Neural crest cell (in vitro differentiated cells): ENCODE data around the gene PDPK1. TPM values are rescaled to one million over a fixed set of nuclear protein-coding genes. Genes with fewer than 3 reads are reported as not detected.

Source experiments
- DNase-seq: peaks from one replicate; pipeline ENCODE4 v3.0.0; 2021; ENCODE audit warnings: low read depth, mixed read lengths, low spot score
- H3K27ac Mint-ChIP-seq: one replicate; pipeline ENCODE4 v1.8.0; 2021; ENCODE audit warnings: mild to moderate bottlenecking, mixed read lengths; ENCODE audit not compliant: unreplicated experiment
- H3K27me3 Mint-ChIP-seq: 2 replicates; pipeline ENCODE4 v1.8.0; 2021; ENCODE audit warnings: low read depth, mild to moderate bottlenecking, mixed read lengths
- H3K36me3 Mint-ChIP-seq: 2 replicates; pipeline ENCODE4 v1.8.0; 2021; ENCODE audit warnings: low read depth, mild to moderate bottlenecking, mixed read lengths
- H3K4me1 Mint-ChIP-seq: 2 replicates; pipeline ENCODE4 v1.8.0; 2021; ENCODE audit warnings: mixed read lengths
- H3K4me3 Mint-ChIP-seq: one replicate; pipeline ENCODE4 v1.8.0; 2021; ENCODE audit warnings: mild to moderate bottlenecking, mixed read lengths
- H3K9me3 Mint-ChIP-seq: 2 replicates; pipeline ENCODE4 v1.8.0; 2021; ENCODE audit warnings: mixed read lengths
- CTCF ChIP-seq: fragments of 200-600 bp; sonication (generic); conservative IDR thresholded peaks from 2 replicates; pipeline ENCODE4 v1.5.0; 2021; ENCODE audit warnings: antibody characterized with exemption, mild to moderate bottlenecking
- total RNA-seq: library from RNA; stranded (reverse); gene quantifications from 2 replicates; pipeline ENCODE4 v1.2.1, GENCODE V29; 2021

The PDPK1 gene
- total RNA-seq, 1 donor from 2014 or later: 37.5 TPM

- no peak for TF ChIP-seq CTCF
- H3K27ac Mint-ChIP-seq: no peak overlapping the region
- H3K27me3 Mint-ChIP-seq: no peaks in the 10 kb centered on the region
- H3K36me3 Mint-ChIP-seq: no peaks in the 10 kb centered on the region
- H3K4me1 Mint-ChIP-seq: no peaks in the 10 kb centered on the region
- no peak for DNase-seq
- H3K9me3 Mint-ChIP-seq: no peaks in the 10 kb centered on the region
- H3K4me3 Mint-ChIP-seq: no peak overlapping the region
These were observed 47.2 kb downstream of the PDPK1 start for GRCh38 chr16:2584729-2585650.

GRCh38 chr16:2585651-2586081, 47.8 kb downstream of the PDPK1 start:
- no peak for DNase-seq
- Mint-ChIP-seq H3K36me3 (no peaks in the 10 kb centered on the region), H3K4me3 (no peak overlapping the region), H3K27me3 (no peaks in the 10 kb centered on the region), H3K27ac (no peak overlapping the region), H3K4me1 (no peaks in the 10 kb centered on the region), H3K9me3 (no peaks in the 10 kb centered on the region)
- no peak for TF ChIP-seq CTCF

- TF ChIP-seq CTCF: peak; percentile 34
- DNase-seq: no peak
- no peaks in the 10 kb centered on the region for H3K4me1 Mint-ChIP-seq
- no peak overlapping the region for H3K4me3 Mint-ChIP-seq
- H3K27me3 Mint-ChIP-seq: no peaks in the 10 kb centered on the region
- no peak overlapping the region for H3K27ac Mint-ChIP-seq
- no peaks in the 10 kb centered on the region for H3K36me3 Mint-ChIP-seq
- H3K9me3 Mint-ChIP-seq: no peaks in the 10 kb centered on the region
These were observed 48.4 kb downstream of the PDPK1 start for GRCh38 chr16:2586241-2586640.

- H3K4me1 Mint-ChIP-seq: no peaks in the 10 kb centered on the region
- no peak for TF ChIP-seq CTCF
- no peaks in the 10 kb centered on the region for H3K27me3 Mint-ChIP-seq
- no peak for DNase-seq
- H3K9me3 Mint-ChIP-seq: no peaks in the 10 kb centered on the region
- H3K4me3 Mint-ChIP-seq: no peak overlapping the region
- H3K27ac Mint-ChIP-seq: no peak overlapping the region
- H3K36me3 Mint-ChIP-seq: no peaks in the 10 kb centered on the region
These were observed 49.2 kb downstream of the PDPK1 start for GRCh38 chr16:2586901-2587480.

- Mint-ChIP-seq H3K4me1 (peaks cover 3% of the 10 kb centered on the region), H3K9me3 (no peaks in the 10 kb centered on the region), H3K4me3 (no peak overlapping the region), H3K27me3 (no peaks in the 10 kb centered on the region), H3K36me3 (no peaks in the 10 kb centered on the region), H3K27ac (no peak overlapping the region)
- TF ChIP-seq CTCF: no peak
- DNase-seq: no peak
These were observed 50.2 kb downstream of the PDPK1 start for GRCh38 chr16:2587891-2588565.
